ENCODE data around the gene ELOVL6.

DNA sequence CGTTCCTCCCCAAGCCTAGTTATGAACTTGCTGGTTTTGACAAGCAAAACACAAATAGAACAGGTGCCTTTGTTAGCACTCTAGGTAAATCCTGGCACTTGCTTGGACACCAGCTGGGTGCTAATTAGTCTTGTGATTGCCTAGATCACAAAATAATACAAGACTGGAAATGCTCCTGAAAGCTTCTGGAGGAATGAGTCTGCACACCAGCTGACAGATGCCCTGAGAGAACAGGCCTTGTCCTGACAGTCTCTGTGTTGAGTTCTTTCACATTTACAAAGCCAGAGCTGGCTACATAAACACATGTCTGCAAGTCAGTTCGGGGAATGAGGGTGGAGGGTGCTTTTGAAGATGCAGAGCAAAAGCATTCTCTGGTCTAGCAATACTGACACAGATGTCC is 93.8 kb downstream of the ELOVL6 start:
- TF ChIP-seq, protein P1, sequence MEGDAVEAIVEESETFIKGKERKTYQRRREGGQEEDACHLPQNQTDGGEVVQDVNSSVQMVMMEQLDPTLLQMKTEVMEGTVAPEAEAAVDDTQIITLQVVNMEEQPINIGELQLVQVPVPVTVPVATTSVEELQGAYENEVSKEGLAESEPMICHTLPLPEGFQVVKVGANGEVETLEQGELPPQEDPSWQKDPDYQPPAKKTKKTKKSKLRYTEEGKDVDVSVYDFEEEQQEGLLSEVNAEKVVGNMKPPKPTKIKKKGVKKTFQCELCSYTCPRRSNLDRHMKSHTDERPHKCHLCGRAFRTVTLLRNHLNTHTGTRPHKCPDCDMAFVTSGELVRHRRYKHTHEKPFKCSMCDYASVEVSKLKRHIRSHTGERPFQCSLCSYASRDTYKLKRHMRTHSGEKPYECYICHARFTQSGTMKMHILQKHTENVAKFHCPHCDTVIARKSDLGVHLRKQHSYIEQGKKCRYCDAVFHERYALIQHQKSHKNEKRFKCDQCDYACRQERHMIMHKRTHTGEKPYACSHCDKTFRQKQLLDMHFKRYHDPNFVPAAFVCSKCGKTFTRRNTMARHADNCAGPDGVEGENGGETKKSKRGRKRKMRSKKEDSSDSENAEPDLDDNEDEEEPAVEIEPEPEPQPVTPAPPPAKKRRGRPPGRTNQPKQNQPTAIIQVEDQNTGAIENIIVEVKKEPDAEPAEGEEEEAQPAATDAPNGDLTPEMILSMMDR (IDR thresholded peaks at IDR 0.05) = no peak
- no peak for TF ChIP-seq POLR2A (IDR thresholded peaks at IDR 0.05)

Measured in prostate gland (tissue), 2 donors.